GM19463 (cell line): ENCODE measurements around the gene LINGO4.

Experiments
- ATAC-seq: cut with Tn5 transposase; IDR thresholded peaks from one replicate; pipeline ENCODE4 v1.9.1; 2021; ENCODE audit warnings: mild to moderate bottlenecking, moderate library complexity; ENCODE audit not compliant: unreplicated experiment

Gene LINGO4

DNA sequence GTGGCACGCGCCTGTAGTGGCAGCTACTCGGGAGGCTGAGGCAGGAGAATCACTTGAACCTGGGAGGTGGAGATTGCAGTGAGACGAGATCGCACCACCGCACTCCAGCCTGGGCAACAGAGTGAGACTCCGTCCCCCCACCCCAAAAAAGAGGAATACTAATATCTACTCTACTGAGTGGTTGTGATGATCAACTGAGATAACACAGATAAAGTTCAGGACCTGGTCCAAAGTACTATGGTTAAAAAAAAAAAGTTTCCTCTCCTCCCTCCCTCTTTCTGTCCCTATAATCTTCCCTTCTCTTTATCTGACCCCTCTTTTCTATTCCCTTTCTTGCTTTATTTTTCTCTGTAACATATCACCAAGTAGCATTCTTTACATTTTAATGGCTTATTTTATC, 30.4 kb upstream of the LINGO4 start:
- no peak for ATAC-seq

DNA sequence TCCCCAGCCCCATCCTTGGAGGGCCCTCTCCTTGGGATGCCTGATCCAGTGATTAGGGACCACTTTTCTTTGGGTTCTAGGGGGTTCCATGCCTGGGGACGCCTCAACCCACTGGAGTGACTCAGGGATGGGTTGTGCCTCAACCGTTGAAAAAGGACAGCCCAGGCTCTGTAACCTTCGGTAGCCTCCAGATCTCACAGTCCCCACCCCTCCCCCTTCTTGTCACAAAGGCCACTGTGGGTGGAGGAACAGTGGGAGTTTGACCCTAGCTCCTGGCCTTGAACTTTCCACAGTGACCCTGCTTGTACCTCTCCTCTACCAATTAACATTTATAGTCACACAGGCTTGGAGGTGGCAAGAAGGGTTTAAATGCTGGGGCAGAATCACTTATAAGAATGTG, 29.0 kb upstream of the LINGO4 start:
- no peak for ATAC-seq

- no peak for ATAC-seq
These were observed 28.1 kb upstream of the LINGO4 start for GRCh38 chr1:151833172-151833900.

DNA sequence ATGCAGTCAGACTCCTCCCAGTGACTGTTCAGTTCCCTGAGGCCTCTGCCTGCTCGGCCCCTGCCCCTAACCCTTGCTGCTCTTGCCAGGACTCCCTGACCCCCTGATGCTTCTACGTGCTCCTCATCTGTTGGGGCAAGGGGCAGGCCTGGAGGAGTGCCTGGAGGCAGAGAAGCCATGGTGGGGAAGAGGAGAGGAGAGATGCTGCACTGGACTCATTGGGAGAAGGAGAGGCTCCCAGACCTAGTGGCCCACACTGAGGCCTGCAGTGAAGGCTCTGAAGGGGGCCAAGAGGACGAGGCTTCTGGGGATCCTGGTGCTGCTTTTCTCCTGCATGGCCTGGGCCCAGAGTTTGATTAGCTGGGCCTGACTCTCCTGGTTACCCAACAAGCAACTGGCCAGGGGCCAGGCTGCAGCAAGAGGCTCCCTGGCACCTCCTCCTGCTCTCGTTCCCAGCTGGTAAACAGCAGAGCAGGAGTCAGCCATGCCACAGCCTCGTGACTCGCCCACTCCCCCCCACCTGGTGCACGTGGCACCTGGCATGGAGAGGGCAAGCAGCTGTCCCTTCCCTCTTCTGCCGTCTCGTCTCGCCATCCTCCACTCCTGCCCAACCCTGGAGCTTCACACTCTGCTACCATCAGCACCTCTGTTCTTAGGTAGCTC, 27.2 kb upstream of the LINGO4 start:
- no peak for ATAC-seq

- no peak for ATAC-seq
These were observed 26.4 kb upstream of the LINGO4 start, which contains the start of gene RORC for GRCh38 chr1:151831605-151832004. Gene RORC (minus strand): TSS chr1:151831802. CDS start chr1:151831764, 38 bp downstream.

- no peak for ATAC-seq
These were observed 26.0 kb upstream of the LINGO4 start for GRCh38 chr1:151831256-151831591.

DNA sequence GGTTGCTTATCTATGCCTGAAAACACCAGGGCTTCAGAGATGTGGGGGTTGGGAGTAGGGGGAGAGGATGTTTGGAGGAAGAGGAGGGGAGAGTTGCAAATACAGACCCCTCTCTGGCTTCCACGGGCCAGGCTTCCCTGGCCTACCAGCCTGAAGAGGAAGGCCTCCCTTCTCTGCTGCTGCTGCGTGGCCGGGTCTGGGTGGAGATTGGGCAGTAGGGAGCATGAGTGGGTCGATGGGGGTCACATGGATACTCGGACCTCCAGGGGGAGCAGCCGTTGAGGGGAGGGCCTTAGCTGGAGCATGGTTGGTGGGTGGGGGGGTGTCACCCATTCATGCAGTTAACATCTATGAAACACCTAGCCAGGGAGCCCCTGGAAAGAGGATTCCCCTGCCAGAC, 24.8 kb upstream of the LINGO4 start:
- ATAC-seq = no peak

- ATAC-seq = no peak
These were observed 24.3 kb upstream of the LINGO4 start for GRCh38 chr1:151829352-151830046.

- ATAC-seq = no peak
These were observed 23.7 kb upstream of the LINGO4 start for GRCh38 chr1:151828921-151829320.

DNA sequence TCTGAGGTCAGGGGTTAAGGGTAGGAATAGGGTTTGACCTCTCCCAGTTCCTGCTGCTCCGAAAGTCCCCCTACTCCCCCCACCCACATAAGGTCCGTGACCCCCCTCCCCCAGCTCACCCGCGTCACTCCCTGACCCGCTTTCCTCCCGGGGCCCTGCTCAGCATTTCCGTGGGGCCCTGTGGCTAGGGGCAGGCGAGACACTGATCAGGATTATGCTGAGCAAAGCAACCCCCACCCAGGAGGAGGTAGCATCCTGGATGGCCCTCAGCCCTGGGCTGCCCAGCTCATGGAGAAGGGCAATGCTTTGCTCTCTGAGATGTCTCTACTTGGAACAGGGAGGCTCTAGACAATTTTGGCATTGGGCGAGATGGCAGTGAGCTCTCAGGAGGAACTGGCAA, 22.6 kb upstream of the LINGO4 start:
- no peak for ATAC-seq

DNA sequence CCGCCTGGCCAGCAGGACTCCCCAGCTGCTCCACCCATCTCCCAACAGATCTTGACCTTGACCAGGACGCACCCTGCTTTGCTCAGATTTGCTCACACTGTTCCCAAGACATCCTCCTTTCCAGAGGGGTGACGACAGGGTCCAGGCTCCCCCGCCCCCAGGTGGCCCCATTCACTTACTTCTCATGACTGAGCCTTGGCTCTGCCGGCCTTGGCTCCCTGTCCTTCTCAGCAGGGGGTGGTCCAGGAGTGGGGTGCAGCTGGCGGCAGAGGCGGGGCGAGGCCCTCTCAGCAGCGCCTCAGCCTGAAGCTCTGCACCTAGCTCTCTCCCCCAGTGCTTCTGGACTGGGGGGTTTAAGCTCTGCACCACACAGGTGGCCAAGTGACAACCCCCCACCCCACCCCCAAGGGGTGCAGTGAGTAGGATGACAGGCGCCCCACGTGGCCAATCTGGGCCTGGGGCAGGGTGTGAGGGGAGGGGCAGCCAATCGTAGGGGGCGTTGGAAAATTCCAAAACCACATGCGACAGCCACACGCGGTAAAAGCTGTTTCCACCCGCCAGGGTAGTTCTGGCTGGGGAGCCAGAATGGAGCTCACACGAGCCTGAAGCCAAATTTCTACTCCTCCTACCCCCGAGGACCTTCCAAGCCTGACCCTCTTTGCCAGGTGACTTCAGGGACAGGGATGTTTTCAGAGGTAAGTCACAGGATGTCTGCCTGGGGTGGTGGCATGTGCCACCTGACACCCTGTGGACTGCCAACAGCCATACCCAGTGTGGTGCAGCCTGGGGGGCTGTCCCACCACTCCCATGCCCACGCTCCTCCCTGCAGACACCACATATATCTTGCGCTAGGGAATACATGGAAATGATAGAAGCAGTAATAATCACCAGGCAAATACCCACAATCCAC, 20.8 kb upstream of the LINGO4 start:
- no peak for ATAC-seq

- no peak for ATAC-seq
These were observed 20.0 kb upstream of the LINGO4 start for GRCh38 chr1:151825204-151825603.

GRCh38 chr1:151823175-151823574, 18.0 kb upstream of the LINGO4 start:
- no peak for ATAC-seq

DNA sequence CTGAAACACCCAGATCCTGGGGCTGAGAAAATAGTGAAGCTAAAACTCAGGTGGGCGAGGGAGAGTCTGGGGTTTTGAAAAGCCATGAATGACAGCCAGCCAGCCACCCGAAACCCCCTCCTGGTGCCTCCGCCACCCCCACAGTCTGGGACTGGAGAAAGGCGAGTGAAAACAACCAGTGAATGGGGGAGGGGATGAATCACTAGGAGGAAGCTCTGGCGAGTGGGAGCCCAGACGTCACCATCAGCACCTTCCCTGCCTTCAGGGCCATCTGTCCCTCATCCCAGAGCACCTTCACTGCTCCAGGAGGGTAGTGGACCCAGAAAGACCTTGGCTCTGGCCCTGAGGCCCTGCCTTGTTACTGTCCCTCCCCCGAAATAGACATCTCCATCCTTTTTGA, 17.2 kb upstream of the LINGO4 start:
- ATAC-seq = no peak

- no peak for ATAC-seq
These were observed 15.7 kb upstream of the LINGO4 start for GRCh38 chr1:151820940-151821339.

- ATAC-seq = no peak
These were observed 14.9 kb upstream of the LINGO4 start for GRCh38 chr1:151819976-151820623.

DNA sequence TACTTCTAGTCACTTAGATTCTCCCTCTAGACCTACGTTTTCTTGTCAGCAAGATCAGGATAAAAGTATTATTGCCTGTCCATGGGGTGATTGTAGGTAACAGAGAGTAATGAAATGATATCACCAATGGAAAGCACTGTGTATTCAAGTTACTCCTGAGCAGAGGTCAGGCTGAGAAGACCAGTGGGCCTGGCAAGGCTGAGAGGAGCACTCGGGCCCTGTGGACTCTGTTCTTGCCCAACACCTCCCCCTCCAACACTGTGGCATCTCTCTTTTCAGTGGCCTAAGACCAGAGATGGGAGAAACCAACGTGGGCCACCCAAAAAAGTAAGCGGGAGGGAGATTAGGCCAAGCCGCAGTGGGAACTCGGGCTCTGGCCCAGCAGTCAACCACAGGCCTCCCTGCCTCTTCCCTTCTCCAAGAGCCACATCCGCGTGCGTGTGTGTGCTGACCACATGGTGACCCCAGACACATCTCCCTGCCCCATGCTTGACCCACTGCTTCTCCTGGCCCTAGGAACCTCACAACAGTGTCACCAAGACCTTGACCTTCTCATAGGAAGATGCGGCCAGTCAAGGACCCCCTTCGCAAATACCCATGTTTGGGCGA, 14.1 kb upstream of the LINGO4 start:
- no peak for ATAC-seq

GRCh38 chr1:151817353-151817730, 12.1 kb upstream of the LINGO4 start:
- no peak for ATAC-seq

DNA sequence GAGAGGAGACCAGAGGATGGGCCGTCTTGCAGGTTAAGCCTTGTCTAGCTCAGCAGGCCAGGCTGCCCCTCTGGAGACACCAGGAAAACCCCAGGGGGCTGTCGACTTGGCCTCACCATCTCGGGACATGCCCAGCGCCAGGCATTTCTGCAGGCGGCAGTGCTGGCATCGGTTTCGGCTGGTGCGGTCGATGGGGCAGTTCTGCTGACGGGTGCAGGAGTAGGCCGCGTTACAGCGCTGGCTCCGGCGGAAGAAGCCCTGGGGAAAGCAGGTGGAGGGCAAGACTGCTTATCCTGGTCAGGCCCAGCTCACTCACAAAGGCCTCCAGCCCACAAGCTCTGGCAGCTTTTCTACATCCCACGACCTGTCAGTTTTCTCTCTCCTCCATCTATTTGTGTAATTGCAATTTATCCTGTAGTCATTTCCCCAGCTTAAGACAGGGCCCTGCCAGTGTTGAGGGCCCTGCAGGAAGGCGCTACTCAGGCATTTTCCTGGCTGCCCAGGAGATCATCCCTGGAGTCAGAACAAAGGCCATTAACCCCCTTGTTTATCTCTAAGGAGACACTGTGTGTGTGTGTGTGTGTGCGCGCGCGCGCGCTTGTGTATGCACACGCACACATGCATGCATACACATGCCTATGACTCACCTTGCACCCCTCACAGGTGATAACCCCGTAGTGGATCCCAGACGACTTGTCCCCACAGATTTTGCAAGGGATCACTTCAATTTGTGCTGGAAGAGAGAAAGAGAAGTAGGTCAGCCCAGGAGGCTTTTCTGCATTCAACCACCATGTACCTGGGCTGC, 11.5 kb upstream of the LINGO4 start:
- ATAC-seq = no peak
